Natural killer cell (primary cell): ENCODE results near the gene AEN. TPM values are rescaled to one million over a fixed set of nuclear protein-coding genes. Genes with fewer than 3 reads are reported as not detected.

ENCODE experiments used
- ATAC-seq, 3 donors: fragments of 150-1000 bp in 2 of 3; fragments of 200-7000 bp in 1 of 3; cut with Tn5 transposase; 1 replicate in 1 of 3; 2 replicates in 2 of 3; pipeline ENCODE4 v1.10.0; 2021; ENCODE audit warnings: mild to moderate bottlenecking in 2 of 3, moderate library complexity in 2 of 3
- DNase-seq, 2 donors: peaks; one replicate each; pipeline versions ENCODE4 v3.0.0 to v3.0.0-alpha.2; 2013 to 2021; ENCODE audit warnings: mixed read lengths in 1 of 2
- H3K27ac ChIP-seq: one replicate; pipeline ENCODE4 v1.5.1; 2013; ENCODE audit warnings: mild to moderate bottlenecking, low read length
- H3K27me3 ChIP-seq: one replicate; pipeline ENCODE4 v1.6.1; 2013; ENCODE audit warnings: low read length; ENCODE audit not compliant: control insufficient read depth, insufficient read depth
- H3K36me3 ChIP-seq: one replicate; pipeline ENCODE4 v1.6.1; 2013; ENCODE audit warnings: low read length; ENCODE audit not compliant: control insufficient read depth, insufficient read depth
- H3K4me1 ChIP-seq: one replicate; pipeline ENCODE4 v1.6.1; 2013; ENCODE audit warnings: low read length; ENCODE audit not compliant: control insufficient read depth, insufficient read depth
- H3K4me3 ChIP-seq: one replicate; pipeline ENCODE4 v1.5.1; 2013; ENCODE audit warnings: low read length
- H3K9me3 ChIP-seq: one replicate; pipeline ENCODE4 v1.6.1; 2013; ENCODE audit warnings: low read length; ENCODE audit not compliant: control insufficient read depth, insufficient read depth
- H3K27ac Mint-ChIP-seq, 2 donors: one replicate each; pipeline ENCODE4 v1.8.0; 2022; ENCODE audit warnings: mild to moderate bottlenecking in 2 of 2, mixed read lengths in 2 of 2, moderate library complexity in 1 of 2
- H3K27me3 Mint-ChIP-seq, 2 donors: one replicate each; pipeline ENCODE4 v1.8.0; 2022; ENCODE audit warnings: low read depth in 2 of 2, mixed read lengths in 2 of 2
- H3K36me3 Mint-ChIP-seq: one replicate; pipeline ENCODE4 v1.8.0; 2022; ENCODE audit warnings: mixed read lengths
- H3K4me1 Mint-ChIP-seq, 2 donors: one replicate each; pipeline ENCODE4 v1.8.0; 2022; ENCODE audit warnings: mixed read lengths in 2 of 2
- H3K4me3 Mint-ChIP-seq: one replicate; pipeline ENCODE4 v1.8.0; 2022; ENCODE audit warnings: mild to moderate bottlenecking, moderate library complexity, mixed read lengths
- H3K9me3 Mint-ChIP-seq, 2 donors: one replicate each; pipeline ENCODE4 v1.8.0; 2022; ENCODE audit warnings: mixed read lengths in 2 of 2
- CTCF ChIP-seq: fragments of 200-600 bp; IDR thresholded peaks from one replicate; pipeline ENCODE4 v1.8.0; 2022; ENCODE audit warnings: antibody characterized with exemption
- WGBS: methylation state at CpG from one replicate; pipeline ENCODE4 v1.1.7; 2013; ENCODE audit warnings: missing lambda C conversion rate; ENCODE audit not compliant: insufficient coverage; 5-methylcytosine and 5-hydroxymethylcytosine counted together
- intact Hi-C: fragments of 100-400 bp; cut with micrococcal nuclease; formaldehyde crosslinking; loops from one replicate; pipeline ENCODE4 v1.14.2; 2022
- total RNA-seq, 4 donors: library from RNA; stranded (reverse); fragments of 120-200 nt in 1 of 4; gene quantifications; one replicate each; pipeline versions ENCODE4 v1.2.3 to v1.2.4, GENCODE V29; 2013 to 2022

The AEN gene
- total RNA-seq, 3 donors from 2014 or later (not counting 1 experiment from before 2014, with no cell fraction given) = 19.9 to 26.9 (median 20.9) TPM

- Histone ChIP-seq H3K36me3 (no peaks in the 10 kb centered on the region), H3K4me3 (no peak overlapping the region), H3K27ac (no peak overlapping the region), H3K9me3 (no peaks in the 10 kb centered on the region), H3K27me3 (no peaks in the 10 kb centered on the region), H3K4me1 (no peaks in the 10 kb centered on the region)
- no peaks in the 10 kb centered on the region for H3K9me3 Mint-ChIP-seq
- intact Hi-C loops = no loop called here
- 74% methylated on average over 7 of the region's 7 CpGs for WGBS
- H3K27ac Mint-ChIP-seq = no peak overlapping the region
- no peaks in the 10 kb centered on the region for H3K36me3 Mint-ChIP-seq
- H3K4me1 Mint-ChIP-seq = no peaks in the 10 kb centered on the region
- TF ChIP-seq CTCF = no peak
- ATAC-seq (no peak), DNase-seq (no peak)
- H3K4me3 Mint-ChIP-seq = no peak overlapping the region
- H3K27me3 Mint-ChIP-seq = peaks cover 0 to 10% of the 10 kb centered on the region in 2 donors
Observed at GRCh38 chr15:88574655-88575054, 46.5 kb upstream of the AEN start.

GRCh38 chr15:88579322-88579721 is 41.8 kb upstream of the AEN start:
- Mint-ChIP-seq H3K27me3 (peaks cover 6 to 13% of the 10 kb centered on the region in 2 donors), H3K4me3 (no peak overlapping the region), H3K36me3 (no peaks in the 10 kb centered on the region), H3K9me3 (no peaks in the 10 kb centered on the region), H3K4me1 (no peaks in the 10 kb centered on the region), H3K27ac (no peak overlapping the region)
- intact Hi-C loops = no loop called here
- no peak for DNase-seq
- WGBS = 73% methylated on average over 2 of the region's 3 CpGs
- H3K4me1 ChIP-seq = no peaks in the 10 kb centered on the region
- H3K36me3 ChIP-seq = no peaks in the 10 kb centered on the region
- no peak overlapping the region for H3K4me3 ChIP-seq
- ATAC-seq = no peak
- H3K27ac ChIP-seq = no peak overlapping the region
- TF ChIP-seq CTCF = no peak
- H3K27me3 ChIP-seq = no peaks in the 10 kb centered on the region
- H3K9me3 ChIP-seq = no peaks in the 10 kb centered on the region

DNA sequence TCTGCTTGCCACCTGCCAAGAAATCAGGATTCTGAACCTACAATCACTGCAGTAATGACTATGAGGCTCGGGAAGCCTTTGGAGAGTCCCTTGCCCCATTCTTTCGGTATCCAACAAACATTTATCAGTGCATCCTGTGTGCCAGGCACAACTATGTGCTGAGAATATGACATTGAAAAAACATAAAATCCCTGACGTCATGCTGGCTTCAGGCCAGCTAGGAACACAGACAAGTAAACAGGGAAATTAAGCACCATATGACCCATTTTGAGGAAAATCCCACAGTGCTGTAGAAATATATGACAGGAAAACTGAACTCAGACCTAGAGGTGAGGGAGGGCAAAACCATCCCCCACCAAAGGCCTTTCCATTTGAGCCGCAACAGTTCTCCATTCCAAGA is 40.6 kb upstream of the AEN start:
- Mint-ChIP-seq H3K9me3 (no peaks in the 10 kb centered on the region), H3K4me3 (no peak overlapping the region), H3K4me1 (no peaks in the 10 kb centered on the region), H3K27me3 (peaks cover 7 to 18% of the 10 kb centered on the region in 2 donors), H3K27ac (no peak overlapping the region), H3K36me3 (no peaks in the 10 kb centered on the region)
- ATAC-seq (no peak), DNase-seq (no peak)
- WGBS = 79% methylated on average over 3 of the region's 4 CpGs
- no peaks in the 10 kb centered on the region for H3K36me3 ChIP-seq
- H3K27ac ChIP-seq = no peak overlapping the region
- no peaks in the 10 kb centered on the region for H3K4me1 ChIP-seq
- no peaks in the 10 kb centered on the region for H3K9me3 ChIP-seq
- no peaks in the 10 kb centered on the region for H3K27me3 ChIP-seq
- intact Hi-C loops = no loop called here
- no peak overlapping the region for H3K4me3 ChIP-seq
- no peak for TF ChIP-seq CTCF

GRCh38 chr15:88586401-88587162 is 34.6 kb upstream of the AEN start:
- DNase-seq = no peak
- Mint-ChIP-seq H3K9me3 (no peaks in the 10 kb centered on the region), H3K4me1 (no peaks in the 10 kb centered on the region), H3K4me3 (no peak overlapping the region), H3K36me3 (no peaks in the 10 kb centered on the region), H3K27ac (no peak overlapping the region), H3K27me3 (peaks cover 15 to 31% of the 10 kb centered on the region in 2 donors)
- no peak for ATAC-seq
- no peaks in the 10 kb centered on the region for H3K4me1 ChIP-seq
- no peak for TF ChIP-seq CTCF
- no peaks in the 10 kb centered on the region for H3K9me3 ChIP-seq
- intact Hi-C loops = no loop called here
- H3K27me3 ChIP-seq = no peaks in the 10 kb centered on the region
- no peak overlapping the region for H3K27ac ChIP-seq
- 86% methylated on average over 4 of the region's 4 CpGs for WGBS
- H3K36me3 ChIP-seq = no peaks in the 10 kb centered on the region
- H3K4me3 ChIP-seq = no peak overlapping the region
